Coronary artery (tissue), 2 donors: Measurements from ENCODE around the gene PITPNC1.
A peak's percentile ranks its signal among the peaks of the same experiment; 100 is the strongest.
"Not testable (repeated sequence)": the region's sequence is repeated elsewhere in the genome, so short reads cannot be mapped to it uniquely, and the experiment has no call there.

Experiments
- DNase-seq: peaks from one replicate; pipeline ENCODE4 v3.0.0-alpha.2; 2017; ENCODE audit warnings: low spot score
- H3K27ac ChIP-seq, 2 donors: fragments of 200-600 bp; sonication (generic); one replicate each; pipeline ENCODE4 v1.5.1; 2016 to 2019
- H3K4me3 ChIP-seq: fragments of 200-600 bp; sonication (generic); 2 replicates; pipeline ENCODE4 v1.5.1; 2016; ENCODE audit warnings: mild to moderate bottlenecking, moderate library complexity
- CTCF ChIP-seq: fragments of 200-600 bp; sonication (generic); IDR thresholded peaks from one replicate; pipeline ENCODE4 v1.5.1; 2019; ENCODE audit warnings: antibody characterized with exemption

Gene PITPNC1

DNA sequence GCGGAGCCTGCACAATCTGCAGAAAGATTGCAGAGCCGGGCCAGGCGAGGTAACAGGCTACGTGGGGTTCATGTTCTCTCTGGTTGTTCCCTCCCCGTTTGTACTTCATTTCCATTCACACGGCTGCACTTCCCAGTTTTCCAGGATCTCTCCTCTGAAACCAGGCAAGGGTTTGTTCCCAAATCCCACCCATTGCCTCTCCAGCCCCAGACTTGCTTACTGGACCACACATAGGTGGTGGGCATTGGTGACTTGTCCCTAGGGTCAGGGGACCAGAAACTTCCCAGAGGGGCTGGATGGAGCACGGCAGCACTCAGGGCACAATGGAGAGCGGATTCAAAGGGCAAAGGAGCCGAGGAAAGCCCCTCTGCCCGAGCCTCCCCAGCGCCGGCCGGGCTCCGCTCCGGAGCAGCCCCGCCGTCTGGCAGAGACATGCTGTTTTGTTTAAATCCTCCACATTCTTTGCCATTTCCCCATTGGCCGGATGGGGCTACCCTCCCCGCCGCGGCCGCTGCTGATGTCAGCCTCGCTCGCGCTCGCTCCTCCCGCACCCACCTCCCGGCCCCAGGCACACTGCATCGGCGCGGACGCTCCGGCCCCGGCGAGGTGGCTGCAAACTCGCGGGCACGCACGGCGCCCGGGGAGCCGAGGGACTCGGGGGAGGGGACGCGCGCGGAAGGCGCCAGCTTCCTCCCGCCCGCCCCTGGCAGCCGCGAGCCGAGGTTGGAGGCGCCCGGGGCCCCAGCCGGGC, at the start of gene PITPNC1:
PITPNC1 (plus strand) TSS at position 545 of the 751 bp plus-strand sequence.
- peak within 1 kb of the TSS; percentile 83 to 94 for H3K27ac ChIP-seq
- no peak for TF ChIP-seq CTCF
- peak; percentile 86 for DNase-seq
- H3K4me3 ChIP-seq, result peak within 1 kb of the TSS; percentile 88

- DNase-seq, result no peak
- H3K4me3 ChIP-seq, result no peak overlapping the region
- no peak for TF ChIP-seq CTCF
- H3K27ac ChIP-seq, result no peak overlapping the region
These were observed 49.1 kb upstream of the PITPNC1 start for GRCh38 chr17:67328026-67328425.

- H3K27ac ChIP-seq, DNase-seq: not testable (repeated sequence)
These were observed 45.5 kb upstream of the PITPNC1 start for GRCh38 chr17:67331381-67332161.

GRCh38 chr17:67332162-67332508, 44.9 kb upstream of the PITPNC1 start:
- H3K27ac ChIP-seq, H3K4me3 ChIP-seq, DNase-seq: not testable (repeated sequence)

More at GRCh38 chr17:67331381-67332161, 45.5 kb upstream of the PITPNC1 start:
- H3K4me3 ChIP-seq, result not testable (repeated sequence)

DNA sequence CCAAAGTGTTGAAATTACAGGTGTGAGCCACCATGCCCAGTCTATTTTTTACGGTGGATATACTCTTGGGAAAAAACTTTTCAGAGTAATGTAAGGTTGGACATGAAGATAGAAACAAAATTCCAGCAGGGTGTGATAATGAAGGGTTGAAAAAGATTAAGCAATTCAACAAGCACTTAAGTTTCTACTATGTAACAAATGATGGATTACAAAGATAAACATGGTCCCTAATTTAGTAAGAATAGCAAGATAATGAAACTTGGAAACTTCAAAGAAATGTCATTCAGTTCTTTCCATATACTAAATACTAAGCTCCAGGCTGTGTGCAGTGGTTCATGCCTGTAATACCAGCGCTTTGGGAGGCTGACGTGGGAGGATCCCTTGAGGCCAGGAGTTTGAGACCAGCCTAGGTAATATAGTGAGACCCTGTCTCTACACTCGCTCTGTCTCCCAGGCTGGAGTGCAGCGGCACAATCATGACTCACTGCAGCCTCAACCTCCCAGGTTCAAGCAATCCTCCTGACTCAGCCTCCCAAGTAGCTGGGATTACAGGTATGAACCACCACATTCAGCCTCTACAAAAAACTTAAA, 41.7 kb upstream of the PITPNC1 start:
- no peak overlapping the region for H3K27ac ChIP-seq
- TF ChIP-seq CTCF, result no peak
- no peak for DNase-seq
- no peak overlapping the region for H3K4me3 ChIP-seq

GRCh38 chr17:67336859-67337258, 40.2 kb upstream of the PITPNC1 start:
- DNase-seq, result no peak
- no peak for TF ChIP-seq CTCF
- Histone ChIP-seq H3K27ac (no peak overlapping the region), H3K4me3 (no peak overlapping the region)

- not testable (repeated sequence) for DNase-seq, H3K27ac ChIP-seq
These were observed 38.7 kb upstream of the PITPNC1 start for GRCh38 chr17:67338353-67338752.

DNA sequence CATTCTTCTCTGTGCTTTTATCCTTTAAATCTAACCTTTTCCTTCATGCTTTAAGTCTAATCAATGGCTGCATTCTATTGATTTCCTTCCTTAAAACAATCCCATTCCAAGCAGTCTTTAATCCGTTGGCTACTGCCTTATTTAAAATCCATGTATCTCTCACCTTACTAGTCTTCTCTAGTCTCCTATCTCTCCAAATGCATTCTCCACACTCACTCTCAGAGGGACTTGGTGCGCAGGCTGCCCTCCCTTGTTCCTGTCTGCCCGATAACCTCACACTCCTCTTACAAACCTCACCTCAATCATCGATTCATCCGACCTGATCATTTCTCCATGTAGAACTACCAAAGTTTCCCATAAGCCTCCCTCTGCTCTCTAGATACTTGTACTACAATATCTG, 33.8 kb upstream of the PITPNC1 start:
- TF ChIP-seq CTCF, result no peak
- Histone ChIP-seq H3K27ac (no peak overlapping the region), H3K4me3 (no peak overlapping the region)
- no peak for DNase-seq

More at GRCh38 chr17:67338353-67338752, 38.7 kb upstream of the PITPNC1 start:
- not testable (repeated sequence) for H3K4me3 ChIP-seq
